ENCODE measurements around the gene GPR162.
A peak's percentile ranks its signal among the peaks of the same experiment; 100 is the strongest.
"Not testable (repeated sequence)": the region's sequence is repeated elsewhere in the genome, so short reads cannot be mapped to it uniquely, and the experiment has no call there.

The GPR162 gene

GRCh38 chr12:6860116-6860515 lies 38.5 kb downstream of the GPR162 start:
- no peak for DNase-seq

DNA sequence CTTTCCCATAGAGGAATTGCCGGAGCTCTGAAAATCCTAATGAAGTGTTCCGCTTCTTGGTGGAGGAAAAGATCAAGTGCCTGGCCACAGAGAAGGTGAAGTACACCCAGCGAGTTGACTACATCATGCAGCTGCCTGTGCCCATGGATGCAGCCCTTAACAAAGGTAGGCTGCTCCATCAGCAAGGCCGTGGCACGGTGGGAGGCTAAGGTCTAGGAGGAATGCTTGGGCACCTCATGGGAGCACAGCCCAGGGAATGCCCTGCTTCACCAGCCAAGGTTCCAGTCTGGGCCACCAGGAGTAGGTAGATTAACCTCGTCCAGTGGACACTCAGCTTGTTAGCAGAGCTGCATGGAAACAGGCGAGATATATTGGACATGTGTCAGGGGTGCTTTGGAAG lies 39.3 kb downstream of the GPR162 start:
- no peak for DNase-seq

DNA sequence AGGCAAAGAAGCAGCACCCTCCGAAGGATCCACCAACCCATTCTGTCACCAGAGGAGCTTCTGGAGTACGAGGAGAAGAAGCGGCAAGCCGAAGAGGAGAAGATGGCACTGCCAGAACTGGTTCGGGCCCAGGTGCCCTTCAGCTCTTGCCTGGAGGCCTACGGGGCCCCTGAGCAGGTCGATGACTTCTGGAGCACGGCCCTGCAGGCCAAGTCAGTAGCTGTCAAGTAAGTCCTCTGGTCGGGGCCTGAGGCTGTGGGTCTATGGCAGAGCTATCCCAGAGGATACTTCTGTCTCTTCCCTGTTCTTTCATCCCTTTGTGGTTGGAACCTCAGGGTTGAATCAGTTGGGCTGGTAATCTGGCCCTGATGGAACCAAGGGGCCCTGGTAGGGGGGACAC lies 39.8 kb downstream of the GPR162 start:
- no peak for DNase-seq

DNA sequence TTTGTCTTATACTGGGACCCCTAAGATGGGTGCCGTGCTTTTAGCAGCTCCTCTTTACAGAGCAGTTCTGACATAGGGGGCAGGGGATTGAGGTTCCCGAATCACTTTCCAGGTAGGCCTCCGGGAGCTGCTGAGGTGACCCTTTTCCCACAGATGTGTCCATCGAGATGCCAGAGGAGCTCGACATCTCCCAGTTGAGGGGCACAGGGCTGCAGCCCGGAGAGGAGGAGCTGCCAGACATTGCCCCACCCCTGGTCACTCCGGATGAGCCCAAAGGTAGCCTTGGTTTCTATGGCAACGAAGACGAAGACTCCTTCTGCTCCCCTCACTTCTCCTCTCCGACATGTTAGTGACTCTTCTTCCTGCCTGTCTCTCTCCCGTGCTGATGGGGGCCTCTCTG lies 41.4 kb downstream of the GPR162 start:
- no peak for DNase-seq

- DNase-seq: no peak
Observed at GRCh38 chr12:6863586-6864321, 42.1 kb downstream of the GPR162 start.

- DNase-seq: not testable (repeated sequence)
Observed at GRCh38 chr12:6865307-6865706, 43.7 kb downstream of the GPR162 start.

DNA sequence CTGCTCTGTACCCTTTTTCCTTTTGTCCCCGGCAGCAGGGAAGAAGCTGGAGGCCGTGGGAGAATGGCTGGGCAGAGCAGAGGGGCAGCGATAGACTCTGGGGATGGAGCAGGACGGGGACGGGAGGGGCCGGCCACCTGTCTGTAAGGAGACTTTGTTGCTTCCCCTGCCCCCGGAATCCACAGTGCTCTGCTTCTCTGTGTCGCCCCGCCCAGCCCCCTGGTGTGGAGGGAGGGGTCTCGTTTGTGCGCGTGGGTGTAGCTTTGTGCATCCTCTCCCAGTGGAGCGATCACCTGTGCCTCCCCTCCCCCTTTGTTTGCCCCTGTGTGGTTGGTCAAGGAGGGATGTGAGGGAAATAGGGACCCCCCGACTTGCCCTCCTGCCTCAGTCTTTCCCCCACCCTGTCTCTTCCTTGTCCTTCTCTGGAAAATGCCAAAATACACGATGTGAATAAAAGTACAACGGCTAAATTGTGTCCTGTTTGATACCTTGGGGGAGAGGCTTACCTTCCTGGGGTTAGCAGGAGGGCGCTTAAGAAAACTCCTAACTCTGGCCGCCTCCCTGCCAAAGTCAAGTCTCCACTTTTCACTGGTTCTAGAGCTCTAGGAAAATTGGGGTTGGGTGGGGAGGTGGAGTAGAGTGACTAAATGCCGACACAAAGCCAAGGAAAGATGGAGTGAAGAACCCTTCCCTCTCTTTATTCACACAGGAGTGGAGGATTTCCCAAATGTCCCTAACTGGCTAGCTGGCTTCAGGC lies 44.7 kb downstream of the GPR162 start:
- DNase-seq: no peak

GRCh38 chr12:6866920-6867412 lies 45.3 kb downstream of the GPR162 start:
- no peak for DNase-seq

DNA sequence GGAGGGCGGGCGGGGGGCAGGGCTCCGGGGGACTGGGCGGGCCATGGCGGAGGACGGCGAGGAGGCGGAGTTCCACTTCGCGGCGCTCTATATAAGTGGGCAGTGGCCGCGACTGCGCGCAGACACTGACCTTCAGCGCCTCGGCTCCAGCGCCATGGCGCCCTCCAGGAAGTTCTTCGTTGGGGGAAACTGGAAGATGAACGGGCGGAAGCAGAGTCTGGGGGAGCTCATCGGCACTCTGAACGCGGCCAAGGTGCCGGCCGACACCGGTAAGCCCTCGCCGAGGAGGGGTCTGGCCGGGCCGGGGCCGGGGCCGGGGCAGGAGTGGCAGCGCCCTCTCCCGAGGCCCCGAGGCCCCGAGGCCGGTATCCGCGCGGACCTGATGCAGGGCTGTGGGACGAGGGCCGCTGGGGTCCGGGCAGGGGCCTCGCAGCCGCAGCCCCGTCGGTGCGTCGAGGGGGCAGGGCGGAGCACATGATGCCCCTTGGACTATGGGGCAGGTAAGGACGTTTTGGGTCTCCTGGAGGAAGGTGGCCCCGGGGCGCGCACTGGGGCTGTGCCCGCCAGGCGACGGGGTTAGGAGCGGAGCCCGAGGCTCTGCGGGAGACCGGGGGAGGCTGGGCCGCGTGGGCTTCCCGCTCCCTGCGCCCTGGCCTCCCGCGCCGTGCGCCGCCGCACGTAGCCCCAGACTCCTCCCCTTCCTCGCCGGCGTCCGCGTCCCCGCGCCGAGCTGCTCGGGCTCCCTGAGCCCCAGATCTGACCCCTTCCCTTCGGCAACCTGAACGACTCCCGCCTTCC lies 46.0 kb downstream of the GPR162 start, which contains the start of gene TPI1:
Gene TPI1, plus strand, starts transcription at position 119 of the 798 bp plus-strand sequence. Its CDS starts 36 bp downstream, at position 155.
- DNase-seq: peak; percentile 86

DNA sequence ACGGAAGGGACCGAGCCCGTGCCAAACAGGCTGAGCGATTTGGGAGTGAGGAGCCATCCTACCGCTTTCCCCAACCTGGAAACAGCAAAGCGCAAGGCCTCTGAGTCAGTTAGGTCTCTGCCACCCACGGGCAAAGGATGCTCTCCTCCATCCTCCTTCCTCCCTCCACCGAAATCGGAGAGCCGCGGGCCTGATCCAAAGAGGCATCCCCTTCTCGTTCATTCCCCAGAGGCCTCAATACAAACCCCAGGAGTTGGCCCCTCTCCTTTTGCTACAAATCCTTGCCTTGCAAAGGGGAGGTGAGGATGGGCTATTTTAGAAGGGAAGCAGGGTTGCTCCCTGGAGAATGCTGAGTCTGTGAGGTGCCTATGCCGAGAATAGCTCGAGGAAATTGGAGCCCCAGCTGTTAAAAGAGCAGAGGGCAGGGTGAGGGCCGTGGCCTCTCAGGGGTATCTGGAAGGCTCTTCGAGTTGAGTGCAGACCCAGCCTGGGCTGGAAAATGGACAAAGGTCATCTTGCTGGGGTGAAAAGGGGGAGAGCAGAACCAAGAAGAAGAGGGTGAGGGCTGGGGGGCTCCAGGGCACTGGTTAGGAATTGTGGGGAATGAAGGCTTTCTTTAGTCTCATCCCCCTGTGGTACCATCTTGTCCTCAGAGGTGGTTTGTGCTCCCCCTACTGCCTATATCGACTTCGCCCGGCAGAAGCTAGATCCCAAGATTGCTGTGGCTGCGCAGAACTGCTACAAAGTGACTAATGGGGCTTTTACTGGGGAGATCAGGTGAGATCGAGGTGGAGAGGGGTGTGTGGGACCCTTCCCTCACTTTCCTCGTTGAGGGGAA lies 46.8 kb downstream of the GPR162 start:
- peak; percentile 26 for DNase-seq

DNA sequence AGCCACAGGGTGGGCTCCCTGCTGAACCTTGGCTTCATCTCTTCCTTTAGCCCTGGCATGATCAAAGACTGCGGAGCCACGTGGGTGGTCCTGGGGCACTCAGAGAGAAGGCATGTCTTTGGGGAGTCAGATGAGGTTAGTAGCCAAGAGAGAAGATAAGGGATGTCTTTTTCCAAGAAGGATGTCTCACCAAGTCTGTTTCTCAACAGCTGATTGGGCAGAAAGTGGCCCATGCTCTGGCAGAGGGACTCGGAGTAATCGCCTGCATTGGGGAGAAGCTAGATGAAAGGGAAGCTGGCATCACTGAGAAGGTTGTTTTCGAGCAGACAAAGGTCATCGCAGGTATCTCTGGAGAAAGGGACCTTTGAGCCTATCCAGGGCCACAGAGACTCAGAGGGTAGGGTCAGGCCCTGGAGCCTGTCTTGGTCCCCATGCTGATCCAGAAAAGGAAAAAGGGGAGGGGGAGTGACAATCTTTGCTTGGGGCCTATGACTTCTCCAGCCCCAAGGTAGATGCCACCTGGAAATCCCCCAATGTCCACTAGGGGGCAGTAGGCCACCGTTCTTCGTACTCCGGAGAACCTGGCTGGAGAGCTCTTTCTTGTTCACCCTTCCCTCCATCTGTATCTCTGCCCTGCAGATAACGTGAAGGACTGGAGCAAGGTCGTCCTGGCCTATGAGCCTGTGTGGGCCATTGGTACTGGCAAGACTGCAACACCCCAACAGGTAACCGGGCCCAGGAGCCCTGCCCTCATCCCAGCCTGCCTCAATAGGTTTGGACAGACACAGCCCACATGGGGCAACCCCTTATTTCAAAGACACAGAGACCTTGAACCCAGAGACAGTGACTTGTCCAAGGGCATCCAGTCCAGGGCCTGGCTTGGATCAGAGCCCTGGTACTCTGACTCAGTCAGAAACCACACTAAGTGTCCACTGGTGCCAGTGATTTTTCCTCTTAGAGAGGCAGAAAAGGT lies 47.7 kb downstream of the GPR162 start:
- peak; percentile 87 for DNase-seq

GRCh38 chr12:6870304-6870703 lies 48.7 kb downstream of the GPR162 start:
- not testable (repeated sequence) for DNase-seq

- peak; percentile 53 for DNase-seq
Observed at GRCh38 chr12:6871052-6871957, 49.7 kb downstream of the GPR162 start.

GRCh38 chr12:6872073-6873048 lies 50.7 kb downstream of the GPR162 start:
- peak; percentile 88 for DNase-seq

DNA sequence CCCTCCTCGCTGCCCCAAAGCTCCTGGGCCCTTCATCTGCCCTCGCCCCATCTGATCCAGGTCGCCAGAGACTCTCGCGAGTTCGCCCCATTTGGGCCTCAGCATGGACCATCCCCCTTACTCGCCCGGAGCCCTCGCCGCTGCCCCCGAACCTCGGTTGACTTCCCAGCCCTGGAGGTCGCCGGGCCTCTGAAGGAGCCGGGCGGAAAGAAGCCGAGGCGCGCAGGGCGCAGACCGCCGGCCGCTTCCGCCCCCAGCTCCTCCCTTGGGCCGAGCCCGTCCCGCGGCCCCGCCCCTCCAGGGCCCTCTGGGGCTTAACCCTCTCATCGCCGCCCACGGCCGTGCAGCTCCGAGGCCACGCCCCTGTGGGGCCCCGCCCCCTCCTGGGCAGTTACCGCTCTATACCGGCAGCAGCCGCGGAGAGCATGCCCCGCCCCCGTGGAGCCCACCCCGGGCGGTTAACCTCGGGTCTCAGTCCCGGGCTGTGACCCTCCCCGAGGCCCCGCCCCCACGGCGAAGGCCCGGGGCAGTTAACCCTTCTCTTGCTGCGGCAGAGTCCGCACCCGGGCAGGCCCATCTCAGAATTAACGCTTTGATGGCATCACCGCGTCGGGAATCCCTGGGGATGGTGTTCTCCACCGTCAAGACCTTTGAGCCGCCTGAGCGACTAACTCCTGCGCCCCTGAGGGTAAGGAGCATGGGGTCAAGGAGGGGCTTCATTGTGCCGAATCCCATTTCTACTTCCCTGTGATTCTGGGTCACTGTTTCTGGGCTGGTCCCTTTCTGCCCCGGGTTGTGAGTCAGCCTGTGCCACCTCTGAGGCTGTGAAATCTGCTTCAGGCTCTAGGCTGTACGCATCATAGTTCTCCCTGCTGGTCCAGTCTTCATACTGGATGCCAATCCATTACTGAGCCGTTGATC lies 51.7 kb downstream of the GPR162 start, which contains the start of gene SPSB2:
Gene SPSB2, minus strand, starts transcription at position 210 of the 921 bp plus-strand sequence. CDS start 402 bp downstream, outside the sequence.
- DNase-seq: peak; percentile 99

DNA sequence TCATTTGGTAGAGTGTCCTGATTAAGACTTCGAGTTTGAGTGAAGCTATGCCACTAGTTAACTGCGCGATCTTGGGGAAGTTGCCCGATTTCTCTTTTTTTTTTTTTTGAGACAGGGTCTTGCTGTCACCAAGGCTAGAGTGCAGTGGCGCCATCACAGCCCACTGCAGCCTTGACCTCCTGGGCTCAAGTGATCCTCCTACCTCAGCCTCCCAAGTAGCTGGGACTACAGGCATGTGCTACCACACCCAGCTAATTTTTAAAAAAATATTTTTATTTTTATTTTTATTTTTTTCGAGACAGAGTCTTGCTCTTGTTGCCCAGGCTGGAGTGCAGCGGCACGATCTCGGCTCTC lies 52.4 kb downstream of the GPR162 start:
- not testable (repeated sequence) for DNase-seq

Measured in RPMI8226 (cell line).